Trophoblast cell (in vitro differentiated cells and primary cell): ENCODE measurements around the gene ACY1.
A peak's percentile ranks its signal among the peaks of the same experiment; 100 is the strongest.

Source experiments
- DNase-seq, 2 donors: peaks; one replicate each; pipeline ENCODE4 v3.0.0-alpha.2; 2016
- H2AFZ ChIP-seq: 2 replicates; pipeline ENCODE4 v1.6.1; 2013; ENCODE audit warnings: low read length, moderate library complexity, mild to moderate bottlenecking; ENCODE audit not compliant: insufficient read depth, poor library complexity
- H2AK5ac ChIP-seq: 2 replicates; pipeline ENCODE4 v1.6.1; 2013; ENCODE audit warnings: mild to moderate bottlenecking, low read length
- H2BK120ac ChIP-seq: 2 replicates; pipeline ENCODE4 v1.6.1; 2013; ENCODE audit warnings: low read length, mild to moderate bottlenecking, moderate library complexity; ENCODE audit not compliant: insufficient read depth, poor library complexity
- H2BK12ac ChIP-seq: 2 replicates; pipeline ENCODE4 v1.6.1; 2013; ENCODE audit warnings: mild to moderate bottlenecking, low read length, moderate library complexity
- H2BK5ac ChIP-seq: 2 replicates; pipeline ENCODE4 v1.6.1; 2013; ENCODE audit warnings: low read length, low read depth, moderate library complexity, mild to moderate bottlenecking; ENCODE audit not compliant: poor library complexity
- H3K14ac ChIP-seq: 2 replicates; pipeline ENCODE4 v1.6.1; 2013; ENCODE audit warnings: mild to moderate bottlenecking, low read length
- H3K18ac ChIP-seq: 2 replicates; pipeline ENCODE4 v1.6.1; 2013; ENCODE audit warnings: mild to moderate bottlenecking, low read length
- H3K23ac ChIP-seq: 2 replicates; pipeline ENCODE4 v1.6.1; 2013; ENCODE audit warnings: low read length
- H3K27ac ChIP-seq: 2 replicates; pipeline ENCODE4 v1.5.1; 2013; ENCODE audit warnings: low read depth, mild to moderate bottlenecking, inconsistent platforms, low read length, moderate library complexity
- H3K27me3 ChIP-seq: 2 replicates; pipeline ENCODE4 v1.6.1; 2013; ENCODE audit warnings: inconsistent platforms, mild to moderate bottlenecking, low read length, moderate library complexity; ENCODE audit not compliant: insufficient read depth
- H3K36me3 ChIP-seq, 2 experiments: 1 replicate in 1 of 2; 2 replicates in 1 of 2; pipeline ENCODE4 v1.6.1; 2013; ENCODE audit warnings: low read length in 2 of 2, mild to moderate bottlenecking in 2 of 2, moderate library complexity in 1 of 2; ENCODE audit not compliant: insufficient read depth in 2 of 2, control insufficient read depth in 1 of 2
- H3K4ac ChIP-seq: 2 replicates; pipeline ENCODE4 v1.6.1; 2013; ENCODE audit warnings: low read depth, mild to moderate bottlenecking, low read length, moderate library complexity
- H3K4me1 ChIP-seq, 2 experiments: 1 replicate in 1 of 2; 2 replicates in 1 of 2; pipeline ENCODE4 v1.6.1; 2013; ENCODE audit warnings: low read length in 2 of 2, mild to moderate bottlenecking in 2 of 2, moderate library complexity in 1 of 2; ENCODE audit not compliant: insufficient read depth in 2 of 2, control insufficient read depth in 1 of 2
- H3K4me2 ChIP-seq: 2 replicates; pipeline ENCODE4 v1.6.1; 2013; ENCODE audit warnings: inconsistent platforms, mild to moderate bottlenecking, low read length, moderate library complexity
- H3K4me3 ChIP-seq: 2 replicates; pipeline ENCODE4 v1.5.1; 2013; ENCODE audit warnings: mild to moderate bottlenecking, low read depth, low read length, inconsistent platforms
- H3K79me1 ChIP-seq: one replicate; pipeline ENCODE4 v1.6.1; 2013; ENCODE audit warnings: low read length
- H3K79me2 ChIP-seq: 2 replicates; pipeline ENCODE4 v1.6.1; 2013; ENCODE audit warnings: low read length, mild to moderate bottlenecking; ENCODE audit not compliant: control insufficient read depth, insufficient read depth, poor library complexity
- H3K9ac ChIP-seq: 2 replicates; pipeline ENCODE4 v1.6.1; 2013; ENCODE audit warnings: mild to moderate bottlenecking, low read length
- H3K9me3 ChIP-seq: 2 replicates; pipeline ENCODE4 v1.6.1; 2013; ENCODE audit warnings: low read depth, mild to moderate bottlenecking, control low read depth, inconsistent platforms, low read length; ENCODE audit not compliant: insufficient read depth
- H4K12ac ChIP-seq: 2 replicates; pipeline ENCODE4 v1.6.1; 2013; ENCODE audit warnings: low read depth, mild to moderate bottlenecking, low read length, moderate library complexity
- H4K8ac ChIP-seq: 2 replicates; pipeline ENCODE4 v1.6.1; 2013; ENCODE audit warnings: low read depth, mild to moderate bottlenecking, low read length, moderate library complexity
- H4K91ac ChIP-seq: one replicate; pipeline ENCODE4 v1.6.1; 2013; ENCODE audit warnings: low read depth, mild to moderate bottlenecking, low read length, moderate library complexity
- WGBS: extraction: QIAGEN DNeasy Blood & Tissue Kit; methylation state at CpG from one replicate; pipeline ENCODE4 v1.1.7; 2013; ENCODE audit warnings: missing lambda C conversion rate; ENCODE audit not compliant: insufficient read length, insufficient coverage; ENCODE audit errors: extremely low coverage; 5-methylcytosine and 5-hydroxymethylcytosine counted together

Gene ACY1

DNA sequence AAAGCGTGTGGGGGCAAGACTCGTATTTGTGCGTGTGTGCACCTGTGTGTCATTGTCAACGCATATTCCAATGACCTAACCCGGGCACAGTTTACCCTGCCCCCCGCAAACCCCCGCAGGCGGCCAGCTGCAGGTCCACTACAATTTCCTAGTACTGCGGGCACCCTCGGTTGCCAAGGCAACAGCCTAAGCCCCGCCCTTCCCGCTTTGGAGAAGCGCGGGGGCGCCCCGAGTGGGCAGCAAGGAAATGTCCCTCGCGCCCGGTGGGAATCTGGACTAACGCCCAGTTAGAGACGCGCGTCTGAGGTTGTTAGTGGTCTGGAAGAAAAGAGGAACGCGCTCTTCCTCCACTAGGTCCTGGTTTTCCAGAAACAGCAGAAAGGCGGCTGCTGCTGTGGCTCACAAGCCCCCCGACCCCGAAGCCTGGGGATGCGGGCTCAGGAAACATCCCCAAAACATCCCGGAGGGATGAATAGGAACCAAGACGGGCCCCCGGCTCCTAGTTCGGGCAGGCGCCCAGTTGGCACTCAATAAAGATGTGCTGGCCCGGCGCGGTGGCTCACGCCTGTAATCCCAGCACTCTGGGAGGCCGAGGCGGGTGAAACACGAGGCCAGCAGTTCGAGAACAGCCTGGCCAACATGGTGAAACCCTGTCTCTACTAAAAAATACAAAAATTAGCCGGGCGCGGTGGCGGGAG lies 7.3 kb upstream of the ACY1 start:
- H3K9ac ChIP-seq, result no peak overlapping the region
- WGBS, result no CpG with 5 or more reads among the region's 46 CpGs
- H4K91ac ChIP-seq, result no peak overlapping the region
- peaks cover 13% of the 10 kb centered on the region for H3K79me1 ChIP-seq
- no peak overlapping the region for H4K8ac ChIP-seq
- no peak overlapping the region for H3K23ac ChIP-seq
- H2AK5ac ChIP-seq, result no peak overlapping the region
- H2BK5ac ChIP-seq, result no peak overlapping the region
- peak in 1 of 2 donors; percentile 58 for DNase-seq
- peak overlapping the region; percentile 79 for H3K4me2 ChIP-seq
- no peaks in the 10 kb centered on the region for H3K36me3 ChIP-seq
- no peak overlapping the region for H3K18ac ChIP-seq
- H3K14ac ChIP-seq, result no peak overlapping the region
- no peak overlapping the region for H3K4ac ChIP-seq
- peaks cover 4% of the 10 kb centered on the region for H3K79me2 ChIP-seq
- H4K12ac ChIP-seq, result no peak overlapping the region
- H3K4me1 ChIP-seq, result peaks cover 15 to 19% of the 10 kb centered on the region in 2 experiments
- H3K27me3 ChIP-seq, result no peaks in the 10 kb centered on the region
- no peak overlapping the region for H2BK120ac ChIP-seq
- H2BK12ac ChIP-seq, result no peak overlapping the region
- H3K9me3 ChIP-seq, result peaks cover 3% of the 10 kb centered on the region
- H3K4me3 ChIP-seq, result no peak overlapping the region
- no peak overlapping the region for H2AFZ ChIP-seq
- H3K27ac ChIP-seq, result no peak overlapping the region

DNA sequence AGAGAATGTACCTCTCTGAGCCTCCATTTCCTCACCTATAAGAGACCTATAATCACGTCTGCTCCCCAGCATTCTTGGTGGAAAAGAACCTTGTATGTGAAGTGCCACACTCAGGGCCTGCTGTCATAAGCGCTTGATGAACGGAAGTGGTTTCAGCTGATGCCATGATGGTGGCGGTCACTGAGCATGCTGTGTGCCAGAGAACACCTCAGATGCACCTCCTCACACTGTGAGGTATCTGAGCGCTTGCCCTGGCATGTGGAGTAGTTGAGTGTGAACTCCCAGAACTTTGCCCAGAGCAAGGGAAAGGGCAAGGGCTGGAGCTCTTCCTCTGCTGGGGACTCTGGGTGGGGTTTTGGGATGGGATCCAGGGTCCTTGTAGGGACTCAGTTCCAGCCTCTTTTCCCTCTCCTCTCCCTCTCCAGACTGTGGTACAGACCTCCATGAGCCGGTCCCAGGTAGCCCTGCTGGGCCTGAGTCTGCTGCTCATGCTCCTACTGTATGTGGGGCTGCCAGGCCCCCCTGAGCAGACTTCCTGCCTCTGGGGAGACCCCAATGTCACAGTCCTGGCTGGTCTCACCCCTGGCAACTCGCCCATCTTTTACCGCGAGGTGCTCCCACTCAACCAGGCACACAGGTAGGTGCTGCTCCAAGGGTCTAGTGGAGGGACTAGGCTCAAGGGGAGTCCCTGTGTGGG lies 5.7 kb upstream of the ACY1 start:
- Histone ChIP-seq H2BK12ac (no peak overlapping the region), H3K4me1 (peaks cover 18 to 22% of the 10 kb centered on the region in 2 experiments), H3K36me3 (no peaks in the 10 kb centered on the region), H3K79me2 (peaks cover 4% of the 10 kb centered on the region), H3K23ac (no peak overlapping the region), H3K4me2 (no peak overlapping the region), H3K79me1 (peaks cover 17% of the 10 kb centered on the region), H2AFZ (no peak overlapping the region), H3K27ac (no peak overlapping the region), H3K9ac (no peak overlapping the region), H2BK120ac (no peak overlapping the region), H4K8ac (no peak overlapping the region), H3K4ac (no peak overlapping the region), H2AK5ac (no peak overlapping the region), H4K91ac (no peak overlapping the region), H2BK5ac (no peak overlapping the region), H3K9me3 (peaks cover 3% of the 10 kb centered on the region), H3K4me3 (no peak overlapping the region), H4K12ac (no peak overlapping the region), H3K18ac (no peak overlapping the region), H3K27me3 (no peaks in the 10 kb centered on the region), H3K14ac (no peak overlapping the region)
- WGBS, result no CpG with 5 or more reads among the region's 9 CpGs
- DNase-seq, result no peak

DNA sequence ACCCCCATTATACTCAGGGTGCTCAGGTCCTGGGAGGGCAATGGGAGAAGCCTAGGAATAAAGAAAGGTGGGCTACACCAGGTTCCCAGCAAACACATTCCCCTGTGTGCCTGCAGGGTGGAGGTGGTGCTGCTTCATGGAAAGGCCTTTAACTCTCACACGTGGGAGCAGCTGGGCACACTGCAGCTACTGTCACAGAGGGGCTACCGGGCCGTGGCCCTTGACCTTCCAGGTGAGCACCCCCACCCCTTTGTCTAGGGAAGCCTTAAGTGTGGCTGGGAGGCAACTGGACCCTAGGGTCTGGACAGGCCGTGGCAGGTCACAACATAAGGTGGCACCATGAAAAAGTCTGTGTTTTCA lies 5.2 kb upstream of the ACY1 start:
- Histone ChIP-seq H2BK5ac (no peak overlapping the region), H2BK120ac (no peak overlapping the region), H3K18ac (no peak overlapping the region), H3K14ac (no peak overlapping the region), H3K27me3 (no peaks in the 10 kb centered on the region), H4K12ac (no peak overlapping the region), H3K4me2 (no peak overlapping the region), H2AFZ (no peak overlapping the region), H3K36me3 (no peaks in the 10 kb centered on the region), H2BK12ac (no peak overlapping the region), H3K27ac (no peak overlapping the region), H3K4me3 (no peak overlapping the region), H3K79me2 (peaks cover 4% of the 10 kb centered on the region), H3K23ac (no peak overlapping the region), H3K79me1 (peaks cover 22% of the 10 kb centered on the region), H4K91ac (no peak overlapping the region), H4K8ac (no peak overlapping the region), H3K9ac (no peak overlapping the region), H2AK5ac (no peak overlapping the region), H3K4me1 (peaks cover 19 to 23% of the 10 kb centered on the region in 2 experiments), H3K9me3 (peaks cover 3% of the 10 kb centered on the region), H3K4ac (no peak overlapping the region)
- WGBS, result no CpG with 5 or more reads among the region's 4 CpGs
- no peak for DNase-seq

DNA sequence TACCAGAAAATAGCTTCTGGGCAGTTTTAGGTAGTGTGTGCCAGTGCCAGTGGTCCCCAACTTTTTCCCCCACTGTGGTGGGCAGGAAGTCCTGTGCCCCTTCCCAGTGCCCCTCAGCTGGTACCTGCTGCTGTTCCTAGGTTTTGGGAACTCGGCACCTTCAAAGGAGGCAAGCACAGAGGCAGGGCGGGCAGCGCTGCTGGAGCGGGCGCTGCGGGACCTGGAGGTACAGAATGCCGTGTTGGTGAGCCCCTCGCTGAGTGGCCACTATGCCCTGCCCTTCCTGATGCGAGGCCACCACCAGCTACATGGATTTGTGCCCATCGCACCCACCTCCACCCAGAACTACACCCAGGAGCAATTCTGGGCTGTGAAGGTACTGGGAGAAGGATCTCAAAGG lies 3.1 kb upstream of the ACY1 start:
- Histone ChIP-seq H4K91ac (no peak overlapping the region), H3K79me1 (peaks cover 15% of the 10 kb centered on the region), H3K14ac (no peak overlapping the region), H3K23ac (no peak overlapping the region), H3K4me1 (peaks cover 10 to 15% of the 10 kb centered on the region in 2 experiments), H3K4me3 (no peak overlapping the region), H3K9me3 (peaks cover 3% of the 10 kb centered on the region), H3K9ac (no peak overlapping the region), H4K12ac (no peak overlapping the region), H3K27ac (no peak overlapping the region), H2BK12ac (no peak overlapping the region), H2BK5ac (no peak overlapping the region), H3K4me2 (no peak overlapping the region), H3K79me2 (peaks cover 2% of the 10 kb centered on the region), H3K27me3 (no peaks in the 10 kb centered on the region), H3K36me3 (no peaks in the 10 kb centered on the region), H3K4ac (no peak overlapping the region), H3K18ac (no peak overlapping the region), H4K8ac (no peak overlapping the region), H2BK120ac (no peak overlapping the region), H2AK5ac (no peak overlapping the region), H2AFZ (no peak overlapping the region)
- no CpG with 5 or more reads among the region's 10 CpGs for whole genome bisulfite sequencing
- DNase-seq, result no peak
